Stimulated activated CD4-positive, alpha-beta T cell treated with anti-CD3 and anti-CD28 coated beads, Interleukin-4, amount 100 ng/mL, for 24 hours (primary cell): ENCODE results near the gene BORA.
A peak's percentile ranks its signal among the peaks of the same experiment; 100 is the strongest.
"Not testable (repeated sequence)": the region's sequence is repeated elsewhere in the genome, so short reads cannot be mapped to it uniquely, and the experiment has no call there.

ENCODE experiments used
- DNase-seq: peaks from one replicate; pipeline ENCODE4 v3.0.0-alpha.2; 2020

BORA gene

DNA sequence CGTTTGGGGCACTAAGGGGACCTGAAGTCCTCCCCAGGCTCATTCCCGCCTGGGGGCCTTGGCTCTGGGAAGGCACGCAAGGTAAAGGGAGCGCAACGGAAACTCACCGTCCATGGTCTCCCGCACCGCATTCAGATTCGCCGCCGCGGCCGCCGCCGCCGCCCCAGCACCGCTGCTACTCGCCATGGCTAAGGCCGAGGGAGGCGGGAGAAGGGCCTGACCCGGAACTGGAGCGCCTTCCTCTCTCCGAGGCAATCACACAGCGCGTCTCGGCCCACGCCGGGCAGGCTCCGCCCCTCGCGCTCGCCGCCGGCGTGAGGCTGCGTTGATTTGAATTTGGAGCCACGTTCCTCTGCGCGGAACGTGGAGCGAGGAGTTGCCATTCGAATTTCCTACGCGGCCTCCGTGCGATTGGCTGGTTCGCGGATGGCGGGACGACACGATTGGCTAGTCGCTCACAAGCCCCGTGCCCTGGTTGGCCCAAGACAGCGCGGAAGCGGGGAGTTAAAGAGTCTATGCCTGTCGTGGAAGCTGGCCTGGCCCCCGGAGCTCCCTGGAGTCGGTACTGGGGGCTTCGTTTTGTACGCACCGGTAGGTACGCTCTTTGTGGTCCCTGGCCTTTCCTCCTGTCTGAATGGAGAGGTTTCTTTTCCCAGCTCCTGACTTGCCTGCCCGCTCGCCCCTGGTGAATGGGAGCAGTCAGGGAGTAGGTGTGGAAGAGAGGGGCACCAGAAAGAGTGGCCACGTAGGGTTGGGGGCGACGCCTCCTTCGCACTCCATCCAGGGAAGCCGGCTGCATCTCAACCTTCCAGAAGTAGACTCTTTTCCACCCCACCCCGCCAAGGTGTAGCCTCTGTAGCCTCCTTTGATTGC, at the start of gene BORA, which contains the start of gene MZT1:
Gene BORA, plus strand, starts transcription at position 507 of the 873 bp plus-strand sequence. CDS start 1,018 bp downstream, outside the sequence.
Gene MZT1, minus strand, starts transcription at position 213 of the 873 bp plus-strand sequence. Its CDS starts 27 bp downstream, at position 186.
- DNase-seq: peak; percentile 97

DNA sequence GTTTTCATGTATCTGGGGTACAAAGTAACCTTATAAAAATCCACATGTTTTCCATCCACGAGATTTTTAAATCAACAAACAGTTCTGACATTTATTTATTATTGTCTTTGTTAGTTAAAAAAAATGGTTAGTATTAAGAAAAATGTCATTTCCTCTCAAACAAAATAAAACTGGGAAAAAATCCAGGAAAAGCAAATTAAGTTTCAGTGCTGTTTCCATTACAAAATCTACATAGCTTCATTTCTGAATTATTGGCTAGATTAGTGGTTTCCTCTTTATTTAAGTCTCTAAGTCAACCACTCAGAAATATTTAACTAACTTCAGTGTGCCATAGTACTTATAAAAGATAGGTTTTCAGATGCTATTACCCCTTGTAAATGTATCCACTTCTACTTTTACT, 49.4 kb upstream of the BORA start:
- DNase-seq: no peak

DNA sequence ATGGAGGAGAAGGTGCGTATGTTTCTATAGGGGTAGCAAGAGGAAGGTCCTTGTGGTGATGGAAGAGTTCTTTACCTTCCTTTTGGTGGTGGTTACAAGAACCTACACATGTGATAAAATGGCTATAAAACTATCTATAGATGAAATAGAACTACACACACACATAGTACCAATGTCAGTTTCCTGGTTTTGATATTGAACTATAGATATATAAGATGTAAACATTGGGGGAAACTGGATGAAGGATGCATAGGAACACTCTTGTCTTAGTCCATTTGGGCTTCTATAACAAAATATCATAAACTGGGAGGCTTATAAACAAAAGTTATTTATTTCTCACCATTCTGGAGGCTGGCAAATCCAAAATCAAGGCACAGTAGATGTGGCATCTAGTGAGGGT, 47.4 kb upstream of the BORA start:
- DNase-seq: no peak

DNA sequence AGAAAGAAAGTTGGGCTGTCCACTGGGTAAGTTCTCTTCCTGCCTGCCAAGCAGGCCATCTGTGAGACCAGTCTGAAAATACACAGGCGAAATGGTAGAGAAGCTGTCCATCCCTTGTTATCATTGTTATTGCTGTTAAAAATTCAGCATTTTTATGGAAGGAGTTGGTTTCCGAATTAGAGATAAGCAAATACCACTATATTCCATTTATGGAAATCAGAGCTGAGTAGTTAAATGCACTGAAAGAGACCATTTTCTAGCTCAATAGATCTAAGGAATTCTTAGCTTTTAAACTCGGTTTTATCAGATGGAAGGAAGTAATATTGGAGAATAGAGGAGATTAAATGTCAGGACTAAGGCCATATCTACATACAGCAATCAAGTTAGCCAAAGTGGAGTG, 41.0 kb upstream of the BORA start:
- DNase-seq: no peak

DNA sequence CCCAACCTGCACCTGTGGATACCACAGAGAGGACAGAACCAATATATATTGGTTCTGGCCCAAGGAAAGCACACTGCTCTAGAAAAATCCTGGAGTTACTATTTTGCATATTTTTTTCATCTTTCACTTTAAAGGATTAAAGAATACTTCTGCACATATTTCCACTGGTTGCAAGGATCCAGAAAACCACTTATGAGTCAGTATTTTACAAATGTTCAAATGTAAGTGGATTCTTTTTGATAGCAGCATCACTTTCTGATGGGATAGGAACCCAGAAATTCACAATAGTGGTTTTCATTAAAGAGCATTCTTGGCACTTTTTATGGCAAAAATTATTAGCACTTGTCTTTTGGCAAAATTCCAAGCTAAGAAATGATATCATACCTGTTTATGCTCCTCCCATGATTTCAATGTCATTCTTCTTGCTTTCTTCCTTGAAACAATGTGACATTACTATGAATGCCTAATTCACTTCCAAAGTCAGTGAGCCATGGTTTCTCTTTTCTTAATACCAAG, 38.5 kb upstream of the BORA start:
- no peak for DNase-seq

DNA sequence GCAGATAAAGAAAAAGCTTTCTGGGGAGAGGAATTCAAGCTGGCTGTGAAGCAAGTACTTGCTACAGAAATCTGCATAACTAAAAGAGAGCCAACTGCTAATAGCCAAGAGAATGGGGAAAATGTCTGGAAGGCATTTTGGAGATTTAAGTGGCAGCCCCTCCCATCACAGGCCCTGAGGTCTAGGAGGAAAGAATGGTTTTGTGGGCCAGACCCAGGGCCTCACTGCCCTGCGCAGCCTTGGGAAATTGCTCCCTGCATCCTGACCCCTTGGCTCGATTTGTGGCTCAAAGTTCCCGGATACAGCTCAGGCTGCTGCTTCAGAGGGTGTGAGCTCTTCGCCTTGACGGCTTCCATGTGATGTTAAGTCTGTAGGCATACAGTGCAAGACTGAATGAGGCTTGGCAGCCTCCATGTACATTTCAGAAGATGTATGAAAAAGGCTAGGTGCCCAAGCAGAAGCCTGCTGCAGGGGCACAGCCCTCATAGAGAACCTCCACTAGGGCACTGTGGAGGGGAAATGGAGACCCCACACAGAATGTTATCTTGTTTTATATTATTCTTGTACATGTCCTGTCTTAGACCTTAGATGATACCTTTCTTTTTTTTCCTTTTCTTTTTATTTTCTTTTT, 34.7 kb upstream of the BORA start:
- no peak for DNase-seq

DNA sequence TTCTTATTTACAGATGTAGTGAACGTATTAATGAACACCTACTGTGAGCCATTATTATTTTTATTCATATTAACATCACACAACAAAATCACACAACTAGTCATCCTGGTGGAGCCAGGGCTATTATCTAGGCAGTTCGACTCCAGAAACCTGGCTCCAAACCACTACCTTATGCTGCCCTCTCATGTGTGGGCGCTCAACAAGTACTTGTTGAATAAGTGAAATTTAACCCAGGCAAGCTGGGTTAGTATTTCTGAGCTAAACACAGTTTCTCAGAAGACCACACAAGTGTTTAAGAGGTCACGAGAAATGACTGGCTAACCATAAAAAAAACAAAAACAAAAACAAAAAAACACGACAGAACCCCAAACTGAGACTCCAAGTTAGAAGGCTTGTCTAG, 33.9 kb upstream of the BORA start:
- DNase-seq: no peak

DNA sequence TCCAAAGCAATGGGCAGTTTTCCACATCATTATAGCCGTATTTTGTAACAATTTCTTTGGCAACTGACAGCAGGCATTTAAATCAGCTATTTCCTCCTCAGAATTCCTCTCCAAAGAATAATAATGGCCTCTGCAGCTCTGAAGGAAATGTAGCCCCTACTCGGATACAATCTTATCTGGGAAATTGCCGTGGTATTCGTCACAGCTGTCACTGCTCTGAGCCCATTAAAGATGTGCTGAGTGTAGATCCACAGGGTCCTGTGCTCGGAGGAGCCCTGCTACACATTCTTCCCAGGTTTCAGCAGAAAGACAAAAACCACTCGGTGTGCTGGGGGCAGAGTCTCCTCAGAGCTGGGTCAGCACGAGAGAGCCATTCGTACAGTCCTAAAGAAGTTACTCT, 33.4 kb upstream of the BORA start:
- no peak for DNase-seq

DNA sequence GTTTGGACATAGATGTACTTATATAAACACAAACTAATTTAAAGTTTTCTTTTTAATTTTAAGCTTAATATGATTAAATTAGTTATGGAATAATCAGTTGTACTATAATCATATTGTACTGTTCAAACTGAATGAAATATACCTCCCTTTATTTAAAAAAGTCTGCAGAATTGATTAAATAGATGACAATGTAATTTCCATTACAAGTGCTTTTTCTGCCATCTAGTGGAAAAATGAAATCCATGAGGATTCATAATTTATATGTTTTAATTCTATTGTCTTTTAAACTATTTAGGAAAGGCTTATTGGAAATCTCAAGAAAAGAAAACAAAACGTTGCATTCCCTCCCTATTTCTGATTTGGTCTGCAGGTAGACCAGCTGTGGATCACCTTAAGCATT, 31.1 kb upstream of the BORA start:
- no peak for DNase-seq

DNA sequence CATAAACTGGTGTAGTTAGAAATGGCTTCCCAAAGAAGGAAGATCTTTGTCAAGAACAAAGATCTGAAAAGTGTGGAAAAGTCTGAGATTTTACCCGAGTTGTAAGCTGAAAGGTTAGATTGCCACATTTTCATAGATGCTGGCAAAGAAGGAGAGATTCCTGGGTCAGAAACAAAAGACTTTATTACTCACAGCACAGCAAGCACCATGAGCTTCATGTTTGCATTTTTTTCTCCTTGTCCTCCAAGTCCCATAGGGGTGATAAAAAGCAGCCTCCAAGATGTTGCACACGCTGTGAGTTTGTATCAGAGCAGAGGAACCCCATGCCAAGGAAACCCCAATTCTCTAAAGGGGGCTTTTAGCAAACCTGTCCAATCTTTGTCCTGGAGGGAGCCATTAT, 29.6 kb upstream of the BORA start:
- no peak for DNase-seq

DNA sequence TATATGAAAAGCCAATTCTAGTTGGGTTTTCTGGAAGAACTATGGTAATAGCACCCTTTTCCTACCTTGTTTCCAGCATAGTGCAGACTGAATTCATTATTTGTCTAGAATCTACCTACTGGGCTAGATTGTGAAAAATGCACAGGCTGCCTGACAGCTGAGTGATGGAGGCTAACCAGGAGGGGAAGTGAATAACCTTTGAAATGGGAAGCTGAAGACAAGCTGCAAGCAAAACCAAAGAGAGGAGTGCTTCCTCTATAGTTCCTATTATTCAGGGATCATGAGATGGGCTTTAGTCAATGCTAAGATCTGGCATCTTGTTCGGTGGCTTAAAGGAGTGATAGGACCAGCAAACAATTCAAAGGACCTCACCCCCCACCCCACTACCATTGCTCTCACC, 27.2 kb upstream of the BORA start:
- no peak for DNase-seq

DNA sequence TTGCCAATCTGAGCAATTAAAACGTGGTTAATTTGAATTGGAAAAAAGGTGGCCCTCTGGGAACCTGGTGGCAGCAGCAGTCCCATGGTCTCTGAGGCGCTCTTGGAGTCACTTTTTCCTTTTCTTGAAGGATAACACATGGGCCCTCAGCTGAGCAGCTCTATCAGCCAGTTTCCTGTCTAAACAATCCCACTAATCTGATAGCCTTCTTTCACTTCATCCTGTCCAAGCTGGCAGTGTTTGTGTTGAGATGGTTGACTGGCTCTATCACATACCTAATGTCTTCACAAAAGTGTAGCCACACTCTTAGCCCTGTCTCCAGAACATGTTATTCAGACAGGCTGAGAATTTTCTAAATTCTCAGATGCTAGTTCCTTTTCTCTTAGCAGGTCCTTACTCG, 10.9 kb upstream of the BORA start:
- DNase-seq: no peak

DNA sequence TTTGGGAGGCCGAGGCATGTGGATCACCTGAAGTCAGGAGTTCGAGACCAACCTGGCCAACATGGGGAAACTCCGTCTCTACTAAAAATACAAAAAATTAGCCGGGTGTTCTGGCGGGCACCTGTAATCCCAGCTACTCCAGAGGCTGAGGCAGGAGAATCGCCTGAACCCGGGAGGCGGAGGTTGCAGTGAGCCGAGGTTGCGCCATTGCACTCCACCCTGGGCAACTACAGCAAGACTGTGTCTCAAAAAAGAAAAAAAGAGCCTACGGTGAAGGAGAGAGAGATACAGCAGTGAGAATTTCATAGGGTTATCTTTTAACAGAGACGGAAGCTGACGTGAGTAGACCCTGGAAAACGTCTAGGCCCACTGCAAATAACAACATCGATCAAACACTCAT, 1.5 kb upstream of the BORA start:
- DNase-seq: not testable (repeated sequence)

DNA sequence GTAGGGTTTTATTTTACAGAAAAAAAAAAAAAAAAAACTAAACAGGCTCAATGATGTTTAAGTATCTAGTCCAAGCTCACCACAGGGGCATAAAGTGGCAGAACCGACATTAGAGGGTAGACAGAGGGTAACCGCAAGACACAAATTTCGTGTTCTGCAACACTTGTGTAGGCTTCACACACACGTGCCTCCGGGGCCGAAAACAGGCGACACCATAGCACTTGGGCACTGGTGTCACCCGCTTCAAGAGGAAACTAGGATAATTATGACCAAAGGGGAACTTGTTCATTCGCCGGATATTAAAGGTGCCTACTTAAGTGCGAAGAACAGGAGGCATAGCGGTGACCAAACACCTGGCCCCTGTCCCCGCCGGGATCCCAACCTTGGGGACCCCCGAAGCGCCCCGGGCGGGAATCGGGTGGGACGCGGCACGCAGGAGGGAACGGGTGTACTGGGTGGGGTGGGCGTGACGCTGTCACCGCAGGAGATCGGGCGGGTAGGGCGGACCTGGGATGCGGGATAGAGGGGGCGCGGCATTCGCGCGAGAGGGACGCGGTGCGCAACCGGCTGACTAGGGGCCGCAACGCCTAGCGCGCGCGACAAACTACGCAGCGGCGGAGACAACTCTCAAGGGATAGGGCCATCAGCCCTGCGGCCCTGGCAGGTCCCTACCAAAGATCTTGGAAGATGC, 852 bp upstream of the BORA start:
- DNase-seq: peak; percentile 50

DNA sequence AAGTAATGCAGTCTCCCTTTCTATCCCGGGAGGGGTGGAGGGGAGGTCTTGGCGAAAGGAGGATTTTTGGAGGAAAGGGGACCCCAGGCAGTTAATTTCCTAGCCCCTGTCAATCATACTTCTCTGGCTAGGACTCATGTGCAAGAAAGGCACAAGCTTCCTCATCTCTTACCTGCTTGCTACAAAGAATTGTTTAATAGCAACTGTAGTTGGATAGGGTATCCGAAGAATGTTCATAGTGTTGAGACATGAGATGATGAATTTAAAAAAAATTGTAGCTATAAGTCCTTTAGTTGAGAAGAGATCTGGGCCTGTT, 525 bp downstream of the BORA start:
- no peak for DNase-seq

DNA sequence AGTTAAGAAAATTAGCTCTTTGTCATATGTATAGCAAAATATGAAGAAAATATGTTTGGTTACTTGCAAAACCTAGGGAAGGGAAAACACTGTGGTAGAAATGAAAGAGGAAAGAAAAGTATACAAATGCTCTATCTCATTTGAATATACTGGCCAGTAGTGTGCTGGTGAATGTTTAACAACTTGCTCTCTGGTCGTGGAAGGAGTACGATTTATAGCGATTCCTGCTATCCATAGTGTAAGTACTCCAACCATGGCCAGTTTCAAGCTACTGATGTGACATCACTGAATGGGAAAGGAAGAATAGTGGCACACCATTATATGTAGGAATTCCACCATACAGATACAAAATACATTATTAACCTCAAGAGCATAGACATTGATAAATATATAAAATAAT, 9.3 kb downstream of the BORA start:
- no peak for DNase-seq

DNA sequence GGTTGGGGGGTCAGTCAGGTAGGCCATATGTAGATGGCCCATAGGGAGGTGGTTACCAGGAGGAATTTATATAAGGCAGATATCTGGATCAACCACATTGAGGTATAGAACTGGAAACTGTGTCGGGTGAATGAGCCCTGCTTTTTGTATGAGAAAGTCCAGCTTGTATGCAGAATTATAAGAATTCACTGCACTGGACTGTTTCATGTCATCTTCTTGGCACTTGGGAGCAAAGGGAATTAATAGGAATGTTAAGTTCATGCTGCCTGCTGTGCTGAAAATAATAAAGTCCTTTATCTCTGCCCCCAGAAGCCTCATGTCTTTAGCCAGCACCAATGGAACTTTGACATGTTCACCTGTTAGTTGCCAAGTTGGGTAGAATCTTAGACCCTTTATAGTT, 12.3 kb downstream of the BORA start:
- DNase-seq: no peak

DNA sequence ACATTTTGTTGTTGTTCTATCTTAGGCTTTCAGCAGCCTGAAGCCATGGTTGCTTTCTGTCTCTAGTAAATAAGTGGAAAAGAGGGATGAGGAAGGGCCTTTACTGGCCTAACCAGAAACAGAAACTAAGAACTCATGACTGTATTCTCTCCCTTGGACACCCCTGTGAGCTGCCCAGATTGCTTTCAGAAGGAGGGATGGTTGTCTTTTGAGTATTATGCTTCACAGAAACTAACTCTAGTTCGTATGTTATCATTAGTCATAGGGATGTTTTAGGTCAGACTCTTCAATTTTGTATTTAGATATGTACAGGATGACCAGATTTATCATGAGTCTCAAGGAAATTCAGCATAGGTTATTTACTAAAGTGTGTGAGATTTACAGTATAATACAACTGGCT, 17.5 kb downstream of the BORA start:
- DNase-seq: no peak

DNA sequence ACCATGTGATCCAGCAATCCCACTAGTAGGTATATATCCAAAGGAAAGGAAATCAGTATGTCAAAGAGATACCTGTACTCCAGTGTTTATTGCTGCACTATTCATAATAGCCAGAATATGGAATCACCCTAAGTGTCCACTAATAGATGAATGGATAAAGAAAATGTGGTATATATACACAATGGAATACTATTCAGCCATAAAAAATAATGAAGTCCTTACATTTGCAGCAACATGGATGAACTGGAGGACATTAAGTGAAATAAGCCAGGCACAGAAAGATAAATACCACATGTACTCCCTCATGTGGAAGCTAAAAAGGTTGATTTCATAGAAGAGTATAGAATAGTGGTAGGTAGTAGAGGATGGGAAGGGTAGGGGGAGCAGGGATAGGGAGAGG, 23.5 kb downstream of the BORA start:
- DNase-seq: no peak

DNA sequence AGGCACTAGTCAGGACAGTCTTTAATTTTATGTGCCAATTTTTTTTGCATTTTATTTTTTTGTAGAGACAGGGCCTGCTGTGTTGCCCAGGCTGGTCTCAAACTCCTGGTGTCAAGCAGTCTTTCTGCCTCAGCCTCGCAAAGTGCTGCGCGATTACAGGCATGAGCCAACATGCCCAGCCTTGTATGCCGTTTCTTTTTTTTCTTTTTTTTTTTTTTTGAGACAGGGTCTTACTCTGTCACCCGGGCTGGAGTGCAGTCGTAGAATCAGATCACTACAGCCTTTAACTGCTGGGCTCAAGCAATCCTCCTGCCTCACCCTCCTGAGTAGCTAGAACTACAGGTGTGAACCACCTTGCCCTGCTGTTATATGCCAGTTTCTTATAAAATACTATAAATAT, 26.4 kb downstream of the BORA start:
- no peak for DNase-seq

DNA sequence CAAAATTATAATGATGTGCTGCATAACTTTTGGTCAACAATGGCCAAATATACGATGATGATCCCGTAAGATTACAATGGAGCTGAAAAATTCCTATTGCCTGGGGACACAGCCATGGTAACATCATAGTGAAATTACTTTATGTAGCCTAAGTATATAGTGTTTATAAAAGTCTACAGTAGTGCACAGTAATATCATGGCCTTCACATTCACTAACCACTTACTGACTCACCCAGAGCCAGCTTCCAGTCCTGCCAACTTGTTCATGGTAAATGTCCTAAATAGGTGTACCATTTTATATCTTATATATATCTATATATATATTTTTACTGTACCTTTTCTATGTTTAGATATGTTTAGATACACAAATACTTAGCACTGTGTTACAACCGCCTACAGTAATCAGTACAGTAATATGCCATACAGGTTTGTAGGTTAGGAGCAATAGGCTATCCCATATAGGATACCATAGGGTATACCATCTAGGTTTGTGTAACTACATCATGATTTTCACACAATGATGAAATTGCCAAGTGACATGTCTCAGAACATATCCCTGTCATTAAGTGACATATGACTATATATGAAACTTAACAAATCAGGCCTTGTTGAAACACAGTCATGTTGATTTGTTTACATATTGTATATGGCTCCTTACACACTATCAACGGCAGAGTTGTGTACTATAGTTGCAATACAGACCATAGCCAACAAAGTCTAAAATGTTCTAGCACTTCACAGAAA, 30.2 kb downstream of the BORA start:
- DNase-seq: no peak

DNA sequence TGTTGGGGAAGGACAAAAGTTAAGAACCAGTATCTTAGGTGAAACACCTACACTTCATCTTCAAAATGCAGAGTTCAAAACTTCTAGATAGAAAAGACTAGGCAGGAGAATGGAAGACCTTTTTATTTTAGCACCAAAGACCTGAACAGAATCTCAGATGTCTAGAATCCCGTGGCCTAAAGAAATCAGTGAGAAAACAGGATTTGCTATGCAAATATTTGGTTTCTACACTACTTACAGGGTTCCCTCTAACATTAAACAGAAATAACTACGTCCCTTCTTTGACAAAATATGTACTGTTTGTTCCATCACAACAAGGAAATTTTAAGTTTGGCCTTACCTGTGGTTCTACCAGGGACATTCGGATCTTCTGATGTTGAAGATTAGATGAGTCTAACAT, 32.5 kb downstream of the BORA start:
- DNase-seq: no peak

DNA sequence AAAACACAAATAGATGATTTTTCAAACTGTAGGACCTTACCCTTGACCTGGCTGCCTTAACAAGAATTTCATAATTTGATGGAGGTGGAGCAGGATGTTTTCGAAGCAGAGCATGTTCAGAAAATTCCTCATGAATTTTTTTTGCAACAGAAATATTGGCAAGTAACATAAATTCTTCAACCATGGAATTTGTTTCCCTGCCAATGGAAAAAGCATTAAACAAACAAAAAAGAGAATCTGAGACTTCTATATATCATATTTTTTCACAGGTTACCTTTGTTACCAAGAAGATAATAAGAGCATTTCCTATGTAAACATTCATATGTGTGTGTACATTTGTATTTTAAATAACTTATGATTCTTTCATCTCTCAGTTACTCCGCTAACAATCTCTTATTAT, 35.7 kb downstream of the BORA start:
- DNase-seq: no peak
